H1 (cell line): Measurements from ENCODE around the gene REPS2. TPM values are rescaled to one million over a fixed set of nuclear protein-coding genes. Genes with fewer than 3 reads are reported as not detected.

Experiments
- CTCF ChIA-PET: fragments of 300-600 bp; sonication (Branson Sonifier 250); formaldehyde crosslinking; loops from one replicate; lab custom pipeline; 2021; ENCODE audit not compliant: partially characterized antibody; lab: Charles Lee
- POLR2A ChIA-PET: fragments of 300-600 bp; sonication (Branson Sonifier 250); formaldehyde crosslinking; loops from one replicate; lab custom pipeline; 2021; ENCODE audit warnings: inconsistent platforms; ENCODE audit not compliant: partially characterized antibody; lab: Charles Lee
- DNase-seq, 2 experiments: peaks; one replicate each; pipeline versions ENCODE4 v3.0.0 to v3.0.0-alpha.2; 2010 to 2022; ENCODE audit warnings: low spot score in 2 of 2, low read depth in 1 of 2, mixed read lengths in 1 of 2
- FAIRE-seq: peaks from 2 replicates; lab custom pipeline; 2011; peaks lifted over from hg19 to GRCh38; lab: Jason Lieb, UNC
- H2AFZ ChIP-seq: 2 replicates; pipeline ENCODE4 v1.8.1; 2012; ENCODE audit warnings: low read length, inconsistent platforms
- H2AK5ac ChIP-seq: 2 replicates; pipeline ENCODE4 v1.6.1; 2013; ENCODE audit warnings: low read depth, low read length
- H2BK120ac ChIP-seq: replicated peaks from 2 replicates; pipeline ENCODE3; 2013; ENCODE audit warnings: low read depth, low read length, inconsistent platforms
- H2BK12ac ChIP-seq: 2 replicates; pipeline ENCODE4 v1.6.1; 2013; ENCODE audit warnings: low read depth, low read length
- H2BK15ac ChIP-seq: 2 replicates; pipeline ENCODE4 v1.6.1; 2013; ENCODE audit warnings: low read length
- H2BK20ac ChIP-seq: 2 replicates; pipeline ENCODE4 v1.6.1; 2013; ENCODE audit warnings: low read length
- H2BK5ac ChIP-seq: 2 replicates; pipeline ENCODE4 v1.6.1; 2013; ENCODE audit warnings: low read depth, low read length
- H3K14ac ChIP-seq: 2 replicates; pipeline ENCODE4 v1.6.1; 2013; ENCODE audit warnings: inconsistent platforms; ENCODE audit not compliant: insufficient read length
- H3K18ac ChIP-seq: 2 replicates; pipeline ENCODE4 v1.6.1; 2013; ENCODE audit warnings: low read length; ENCODE audit errors: extremely low read depth
- H3K23ac ChIP-seq: 2 replicates; pipeline ENCODE4 v1.6.1; 2013; ENCODE audit warnings: inconsistent platforms; ENCODE audit not compliant: insufficient read length
- H3K23me2 ChIP-seq: 2 replicates; pipeline ENCODE4 v1.6.1; 2013; ENCODE audit warnings: low read depth, low read length
- H3K27ac ChIP-seq: 2 replicates; pipeline ENCODE4 v1.6.1; 2011; ENCODE audit warnings: low read depth, low read length, inconsistent platforms
- H3K27me3 ChIP-seq, 4 experiments: replicated peaks in 1 of 4; 1 replicate in 1 of 4; 2 replicates in 3 of 4; pipeline versions ENCODE4 v1.6.1 to v1.8.1; 2011 to 2013; ENCODE audit warnings: low read length in 3 of 4, mild to moderate bottlenecking in 3 of 4, inconsistent platforms in 2 of 4, mixed read lengths in 2 of 4, moderate library complexity in 1 of 4; ENCODE audit not compliant: control insufficient read depth in 3 of 4, insufficient read depth in 3 of 4; ENCODE audit errors: extremely low read depth in 1 of 4
- H3K36me3 ChIP-seq, 4 experiments: 2 replicates each; pipeline versions ENCODE4 v1.6.1 to v1.8.1; 2011 to 2013; ENCODE audit warnings: mild to moderate bottlenecking in 4 of 4, low read length in 3 of 4, moderate library complexity in 2 of 4, control low read depth in 1 of 4, inconsistent platforms in 1 of 4; ENCODE audit not compliant: insufficient read depth in 4 of 4, control insufficient read depth in 2 of 4
- H3K4ac ChIP-seq: replicated peaks from 2 replicates; pipeline ENCODE3; 2013; ENCODE audit warnings: low read length, low read depth, mixed read lengths, inconsistent platforms; ENCODE audit not compliant: insufficient read length
- H3K4me1 ChIP-seq, 4 experiments: replicated peaks in 1 of 4; 1 replicate in 1 of 4; 2 replicates in 3 of 4; pipeline versions ENCODE4 v1.6.1 to v1.8.1; 2011 to 2013; ENCODE audit warnings: low read length in 3 of 4, inconsistent platforms in 2 of 4, mixed read lengths in 1 of 4; ENCODE audit not compliant: insufficient read depth in 4 of 4, control insufficient read depth in 3 of 4
- H3K4me2 ChIP-seq, 2 experiments: 2 replicates each; pipeline versions ENCODE4 v1.6.1 to v1.8.1; 2011 to 2013; ENCODE audit warnings: low read depth in 2 of 2, low read length in 2 of 2, control low read depth in 1 of 2, inconsistent platforms in 1 of 2, mild to moderate bottlenecking in 1 of 2; ENCODE audit not compliant: insufficient read depth in 1 of 2
- H3K4me3 ChIP-seq, 4 experiments: fragments of 200-600, 300-600 bp in 1 of 4; sonication (generic), shearing (Covaris generic), sonication (Bioruptor Twin) in 1 of 4; 2 replicates each; pipeline versions ENCODE4 v1.5.1 to v1.8.1; 2011 to 2016; ENCODE audit warnings: low read length in 4 of 4, low read depth in 3 of 4, control low read depth in 2 of 4, inconsistent platforms in 2 of 4, mild to moderate bottlenecking in 2 of 4, mixed read lengths in 1 of 4, moderate library complexity in 1 of 4; ENCODE audit not compliant: insufficient read depth in 2 of 4; ENCODE audit errors: extremely low read depth in 1 of 4
- H3K56ac ChIP-seq: replicated peaks from 2 replicates; pipeline ENCODE3; 2013; ENCODE audit warnings: low read depth, mild to moderate bottlenecking, mixed read lengths, low read length, inconsistent platforms; ENCODE audit not compliant: insufficient read length
- H3K79me1 ChIP-seq: 2 replicates; pipeline ENCODE4 v1.6.1; 2013; ENCODE audit warnings: low read depth, low read length, control low read depth
- H3K79me2 ChIP-seq, 2 experiments: 2 replicates each; pipeline versions ENCODE4 v1.6.1 to v1.8.1; 2012 to 2013; ENCODE audit warnings: low read length in 2 of 2, mild to moderate bottlenecking in 2 of 2, inconsistent platforms in 1 of 2; ENCODE audit not compliant: insufficient read depth in 2 of 2, control insufficient read depth in 1 of 2
- H3K9ac ChIP-seq, 4 experiments: replicated peaks in 1 of 4; 1 replicate in 1 of 4; 2 replicates in 3 of 4; pipeline versions ENCODE4 v1.6.1 to v1.8.1; 2011 to 2013; ENCODE audit warnings: low read depth in 3 of 4, low read length in 3 of 4, control low read depth in 2 of 4, mild to moderate bottlenecking in 2 of 4, moderate library complexity in 2 of 4, inconsistent platforms in 1 of 4; ENCODE audit errors: extremely low read depth in 1 of 4
- H3K9me3 ChIP-seq, 2 experiments: 2 replicates each; pipeline versions ENCODE4 v1.6.1 to v1.8.1; 2012 to 2013; ENCODE audit warnings: mild to moderate bottlenecking in 2 of 2, moderate library complexity in 2 of 2, control low read depth in 1 of 2, inconsistent platforms in 1 of 2, low read depth in 1 of 2, low read length in 1 of 2, mixed read lengths in 1 of 2; ENCODE audit not compliant: insufficient read depth in 2 of 2
- H4K20me1 ChIP-seq, 2 experiments: replicated peaks in 1 of 2; 2 replicates each; pipeline versions ENCODE3 to v1.8.1; 2011 to 2013; ENCODE audit warnings: inconsistent platforms in 2 of 2, low read length in 2 of 2, mild to moderate bottlenecking in 1 of 2; ENCODE audit not compliant: insufficient read depth in 2 of 2, control insufficient read depth in 1 of 2
- H4K5ac ChIP-seq: 2 replicates; pipeline ENCODE4 v1.6.1; 2013; ENCODE audit warnings: low read length, low read depth, mixed read lengths, inconsistent platforms; ENCODE audit not compliant: insufficient read length
- H4K8ac ChIP-seq: 2 replicates; pipeline ENCODE4 v1.8.0; 2013; ENCODE audit warnings: mild to moderate bottlenecking, moderate library complexity, low read length, inconsistent platforms; ENCODE audit not compliant: insufficient read depth; ENCODE audit errors: extremely low read depth
- H4K91ac ChIP-seq: replicated peaks from 2 replicates; pipeline ENCODE3; 2013; ENCODE audit warnings: low read length, mixed read lengths, inconsistent platforms; ENCODE audit not compliant: insufficient read length
- KDM4A ChIP-seq: IDR thresholded peaks from one replicate; pipeline ENCODE4 v1.7.1; 2012; ENCODE audit warnings: low read depth, mild to moderate bottlenecking, moderate library complexity, low read length, inconsistent platforms; ENCODE audit not compliant: severe bottlenecking
- NRF1 ChIP-seq: IDR thresholded peaks from 2 replicates; pipeline ENCODE4 v1.6.1; 2011; ENCODE audit warnings: mild to moderate bottlenecking, low read depth, low read length, improper control_type of control experiment
- SIX5 ChIP-seq: IDR thresholded peaks from 2 replicates; pipeline ENCODE4 v1.6.1; 2011; ENCODE audit warnings: mild to moderate bottlenecking, low read depth, low read length
- ZNF274 ChIP-seq: IDR thresholded peaks from 2 replicates; pipeline ENCODE4 v1.7.0; 2012; ENCODE audit warnings: low read length, borderline replicate concordance; ENCODE audit errors: extremely low read depth
- WGBS, 2 experiments: shearing (Covaris generic) in 1 of 2; methylation state at CpG; one replicate each; pipeline versions ENCODE4 v1.1.6 to v1.1.7; 2013 to 2015; ENCODE audit warnings: low lambda C conversion rate in 2 of 2, mixed read lengths in 2 of 2, inconsistent platforms in 1 of 2, low coverage in 1 of 2, missing lambda C conversion rate in 1 of 2; ENCODE audit not compliant: insufficient replicate concordance in 2 of 2, insufficient coverage in 1 of 2, insufficient read length in 1 of 2; ENCODE audit errors: extremely low coverage in 1 of 2, missing lambda C conversion rate in 1 of 2; 5-methylcytosine and 5-hydroxymethylcytosine counted together
- polyA plus RNA-seq, 7 experiments: library from polyadenylated mRNA; depleted of rRNA in 3 of 7; stranded (reverse) in 5 of 7; unstranded in 2 of 7; fragments of >200 nt in 5 of 7; fragments of 200-250 nt in 2 of 7; gene quantifications; 1 replicate in 5 of 7; 2 replicates in 1 of 7; 4 replicates in 1 of 7; pipeline versions ENCODE4 v1.2.1 to v1.2.3, GENCODE V29; 2011 to 2013; ENCODE audit warnings: missing spikeins in 2 of 7, mixed read lengths in 2 of 7
- total RNA-seq: library from RNA; stranded (reverse); fragmentation: NEBNext Ultra II Directional; extraction: Animal tissue kit (Norgen Biotek cat#: 25700); gene quantifications from 2 replicates; pipeline ENCODE4 v1.2.1, GENCODE V29; 2021

Gene REPS2
- total and polyA plus RNA-seq, 2 of the 8 experiments (the other 6 are each of a cell fraction or from before 2014, with no cell fraction given): 0.79 to 4.3 TPM

DNA sequence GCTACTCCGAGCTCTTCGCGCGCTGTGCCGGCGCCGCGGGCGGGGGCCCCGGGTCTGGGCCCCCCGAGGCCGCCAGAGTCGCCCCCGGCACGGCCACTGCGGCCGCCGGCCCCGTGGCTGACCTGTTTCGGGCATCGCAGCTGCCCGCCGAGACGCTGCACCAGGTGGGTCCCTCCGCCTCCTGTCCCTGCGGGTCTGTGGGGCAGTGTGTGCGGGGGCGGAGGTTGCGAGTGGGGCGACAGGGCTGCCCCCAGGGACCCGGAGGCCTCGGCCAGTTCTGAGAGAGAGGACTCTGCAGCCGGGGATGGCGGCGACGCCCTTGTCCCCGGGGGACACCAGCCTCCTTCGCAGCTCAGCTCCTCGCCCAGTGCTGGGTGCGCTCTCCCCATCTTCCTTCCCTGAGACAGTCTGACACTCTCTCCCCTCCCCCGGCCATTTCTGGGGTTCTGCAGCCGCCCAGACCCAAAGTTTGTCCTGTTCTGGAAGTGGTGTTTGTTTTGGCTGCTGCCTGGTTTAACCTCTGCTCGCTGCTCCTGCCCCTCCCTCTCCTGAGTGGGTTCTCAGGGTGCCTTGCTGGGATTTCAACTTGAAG is 609 bp downstream of the REPS2 start:
- no peak for FAIRE-seq
- no peak overlapping the region for H2BK120ac ChIP-seq
- WGBS, 2 experiments: 4% methylated on average over 3 of the region's 43 CpGs; no CpG with 5 or more reads in 1 of the 2 experiments

More for the DNA sequence above, 609 bp downstream of the REPS2 start:
- Histone ChIP-seq H3K4ac (no peak overlapping the region), H3K9ac (peak overlapping the region in 2 of 4 experiments; percentile 14 to 30; a peak in 2 of 7 replicates), H3K23me2 (peaks cover 4% of the 10 kb centered on the region; the same call in 1 of the 2 replicates), H3K27ac (no peak overlapping the region), H3K79me1 (no peaks in the 10 kb centered on the region), H2BK15ac (no peak overlapping the region), H2AK5ac (no peak overlapping the region), H2AFZ (no peak overlapping the region), H2BK5ac (no peak overlapping the region), H4K8ac (no peak overlapping the region), H3K14ac (no peak overlapping the region), H2BK12ac (no peak overlapping the region), H3K4me1 (no peaks in the 10 kb centered on the region), H3K79me2 (no peaks in the 10 kb centered on the region), H4K91ac (no peak overlapping the region), H4K20me1 (no peaks in the 10 kb centered on the region), H3K4me2 (peak overlapping the region; percentile 56 to 86), H3K56ac (no peak overlapping the region), H3K4me3 (peak overlapping the region; percentile 47 to 63 (median 56)), H2BK20ac (no peak overlapping the region), H3K18ac (no peak overlapping the region), H3K9me3 (no peaks in the 10 kb centered on the region), H4K5ac (no peak overlapping the region), H3K23ac (no peak overlapping the region), H3K27me3 (peaks cover 0 to 12% (median 5%) of the 10 kb centered on the region in 4 experiments; a peak in 4 of 7 replicates), H3K36me3 (no peaks in the 10 kb centered on the region)
- no peak for DNase-seq
- TF ChIP-seq ZNF274: no peak
- TF ChIP-seq NRF1: no peak
- no peak for TF ChIP-seq SIX5
- TF ChIP-seq KDM4A: peak; percentile 52
- ChIA-PET POLR2A (interaction anchor here (1.0 kb wide), 1 partner anchor 12 kb away, joined by 3 read pairs; no protein-coding TSS in a partner anchor), CTCF (interaction anchor here (1.1 to 1.5 kb wide), 3 partner anchors 54 to 121 kb away, joined by 3 to 6 read pairs (median 4); no protein-coding TSS in a partner anchor)
